Gastrocnemius medialis (tissue), 4 donors: ENCODE data around the gene S100A9.

Source experiments
- CTCF ChIP-seq, 5 experiments: fragments of 450-650 bp in 3 of 5; fragments of 200-600 bp in 2 of 5; sonication (generic) in 2 of 5; IDR thresholded peaks in 4 of 5; conservative IDR thresholded peaks in 1 of 5; 1 replicate in 4 of 5; 2 replicates in 1 of 5; pipeline ENCODE4 v1.5.1; 2016 to 2019; ENCODE audit warnings: antibody characterized with exemption in 5 of 5, mild to moderate bottlenecking in 3 of 5, moderate library complexity in 3 of 5
- POLR2A ChIP-seq, 2 donors: fragments of 450-650 bp; IDR thresholded peaks; one replicate each; pipeline ENCODE4 v1.6.1; 2017; ENCODE audit warnings: antibody characterized with exemption in 2 of 2, mild to moderate bottlenecking in 2 of 2, moderate library complexity in 2 of 2

- no peak for TF ChIP-seq POLR2A (IDR thresholded peaks at IDR 0.05)
- TF ChIP-seq CTCF (IDR thresholded peaks at IDR 0.05 in 4 of 5, conservative IDR thresholded peaks at IDR 0.05 in 1 of 5): no peak
These were observed 3.2 kb downstream of the S100A9 start for GRCh38 chr1:153360592-153361479.
